NOMO-1 treated with dmso at 0.1 percent for 144 hours (cell line): ENCODE measurements around the gene PANK1.

Source experiments
- DNase-seq: peaks from one replicate; lab custom pipeline; 2025; ENCODE audit not compliant: unreplicated experiment; lab: John Stamatoyannopoulos, UW

The PANK1 gene

GRCh38 chr10:89652806-89653370, 7.8 kb upstream of the PANK1 start:
- DNase-seq, result no peak

DNA sequence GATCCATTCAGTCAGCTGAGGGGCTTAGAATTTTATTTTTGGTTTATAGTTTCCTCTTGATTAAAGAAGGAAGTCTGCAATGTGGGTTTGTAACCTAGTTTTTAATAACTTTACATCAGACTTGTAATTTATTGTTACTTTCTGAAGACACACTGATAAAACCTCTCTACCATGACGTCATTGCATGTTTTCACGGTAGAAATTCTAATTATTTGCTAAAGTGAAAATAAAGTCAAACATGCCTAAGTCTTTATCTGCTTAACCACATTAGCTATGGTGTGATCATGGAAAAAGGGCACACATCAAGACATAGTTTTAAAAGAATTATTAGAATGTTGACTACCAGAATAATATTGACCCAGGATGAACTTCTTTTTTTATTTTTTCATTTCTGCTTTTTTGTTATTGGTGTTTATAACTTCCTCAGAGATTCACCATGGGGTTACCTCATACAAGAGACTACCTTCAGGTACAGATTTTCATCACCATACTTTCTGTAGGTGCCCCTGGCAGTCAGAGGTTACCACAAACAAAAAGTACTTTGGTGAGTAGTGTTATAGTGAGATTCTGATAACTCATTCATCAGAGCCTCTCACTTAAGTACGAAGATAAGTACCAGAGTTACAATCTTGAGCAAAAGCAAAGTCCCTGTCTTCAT, 7.0 kb upstream of the PANK1 start:
- DNase-seq, result no peak

- DNase-seq, result no peak
Measured at GRCh38 chr10:89651205-89651915, 6.3 kb upstream of the PANK1 start.

- DNase-seq, result no peak
Measured at GRCh38 chr10:89649051-89649450, 4.0 kb upstream of the PANK1 start.

GRCh38 chr10:89648074-89648473, 3.0 kb upstream of the PANK1 start:
- DNase-seq, result no peak

- DNase-seq, result peak; percentile 1
Measured at GRCh38 chr10:89646889-89647657, 2.0 kb upstream of the PANK1 start.

GRCh38 chr10:89645742-89646172, 715 bp upstream of the PANK1 start:
- DNase-seq, result no peak

DNA sequence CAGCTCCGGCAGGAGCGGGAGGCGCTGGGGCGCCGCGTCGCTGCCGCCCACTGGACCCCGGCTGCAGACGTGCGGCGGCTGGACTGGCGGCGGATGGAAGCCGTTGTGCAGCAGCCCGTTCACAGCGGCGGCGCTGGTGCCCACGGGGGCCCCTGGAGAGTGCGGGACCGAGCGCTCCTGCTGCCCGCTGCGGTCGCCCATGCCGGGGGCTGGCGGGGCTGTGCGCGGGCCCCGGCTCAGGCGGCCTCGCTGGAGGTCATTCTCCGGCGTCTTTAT, 413 bp downstream of the PANK1 start:
- no peak for DNase-seq

DNA sequence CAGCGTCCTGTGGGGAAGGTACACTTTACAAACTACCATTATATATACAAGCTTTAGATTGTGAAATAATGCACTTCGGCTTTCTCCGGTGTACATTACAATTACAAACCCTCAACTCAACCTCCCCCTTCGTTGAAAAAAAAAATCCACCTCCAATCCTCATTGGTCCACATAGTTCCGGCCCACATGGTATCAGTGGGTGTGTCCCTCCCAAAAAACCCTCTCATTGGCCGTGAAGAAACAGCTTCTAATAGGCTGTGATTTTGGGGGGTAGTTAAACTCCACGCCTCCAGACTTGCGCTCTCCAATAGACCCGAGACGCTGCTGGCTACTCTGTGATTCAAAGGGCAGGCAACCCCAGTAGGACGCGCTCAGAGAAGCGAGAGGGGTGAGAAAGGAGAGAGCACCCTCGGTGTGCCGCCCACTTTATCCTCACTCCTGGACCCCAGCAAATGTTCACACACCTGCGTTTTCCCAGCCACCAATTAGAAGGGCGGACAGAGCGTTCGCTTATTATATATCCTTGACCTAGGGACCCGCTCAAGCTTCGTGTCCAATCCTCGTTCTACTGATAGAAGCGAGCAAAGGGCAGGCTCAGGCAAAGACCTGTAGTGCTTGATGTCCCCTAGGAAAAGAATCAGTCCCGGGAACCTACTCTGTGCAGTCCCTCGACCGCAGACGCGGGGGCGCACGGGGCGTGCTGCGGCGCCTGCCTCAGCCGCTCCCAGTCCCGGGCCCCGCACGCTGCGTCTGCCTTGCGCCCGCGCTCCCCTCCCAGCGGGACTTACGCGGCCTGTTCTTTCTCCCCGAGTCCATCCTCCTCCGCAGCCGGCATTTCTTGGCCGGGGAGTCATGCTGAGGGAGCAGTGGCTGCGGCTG, 991 bp downstream of the PANK1 start:
- DNase-seq, result peak; percentile 98

- peak; percentile 11 for DNase-seq
Measured at GRCh38 chr10:89643431-89643811, 1.6 kb downstream of the PANK1 start.

- DNase-seq, result no peak
Measured at GRCh38 chr10:89642193-89642592, 2.8 kb downstream of the PANK1 start.

- DNase-seq, result no peak
Measured at GRCh38 chr10:89640241-89640640, 4.8 kb downstream of the PANK1 start.

DNA sequence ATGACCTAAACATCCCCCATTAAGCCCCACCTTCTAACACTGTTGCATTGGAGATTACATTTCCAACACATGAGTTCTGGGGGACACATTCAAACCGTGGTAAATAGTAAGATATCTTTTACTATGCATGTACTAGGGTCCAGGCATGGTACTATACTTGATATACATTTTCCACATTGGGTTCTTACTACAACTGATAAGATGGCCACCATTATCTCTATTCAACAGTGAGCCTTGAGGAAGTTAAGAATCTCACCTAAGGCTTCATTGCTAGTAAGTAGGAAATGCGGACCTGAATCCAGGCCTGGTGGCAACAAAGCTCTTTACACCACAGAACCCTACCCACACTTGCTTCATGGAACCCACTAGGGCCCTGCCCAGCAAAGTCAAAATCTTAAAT, 5.7 kb downstream of the PANK1 start:
- DNase-seq, result no peak

DNA sequence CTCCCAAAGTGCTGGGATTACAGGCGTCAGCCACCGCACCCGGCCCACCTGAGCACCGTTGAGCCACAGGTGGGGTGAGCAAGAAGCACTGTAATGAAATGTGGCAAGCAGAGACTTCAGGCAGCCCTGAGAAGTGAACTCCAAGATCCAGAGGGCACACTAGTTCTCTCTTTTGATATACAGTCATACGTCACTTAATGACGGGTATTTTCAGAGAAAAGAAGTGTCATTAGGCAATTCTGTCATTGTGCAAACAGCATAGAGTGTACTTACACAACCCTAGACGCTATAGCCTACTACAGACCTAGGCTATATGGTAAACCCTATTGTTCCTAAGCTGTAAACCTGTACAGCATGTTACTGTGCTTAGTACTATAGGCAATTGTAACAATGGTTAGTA, 7.9 kb downstream of the PANK1 start:
- DNase-seq, result peak; percentile 60

DNA sequence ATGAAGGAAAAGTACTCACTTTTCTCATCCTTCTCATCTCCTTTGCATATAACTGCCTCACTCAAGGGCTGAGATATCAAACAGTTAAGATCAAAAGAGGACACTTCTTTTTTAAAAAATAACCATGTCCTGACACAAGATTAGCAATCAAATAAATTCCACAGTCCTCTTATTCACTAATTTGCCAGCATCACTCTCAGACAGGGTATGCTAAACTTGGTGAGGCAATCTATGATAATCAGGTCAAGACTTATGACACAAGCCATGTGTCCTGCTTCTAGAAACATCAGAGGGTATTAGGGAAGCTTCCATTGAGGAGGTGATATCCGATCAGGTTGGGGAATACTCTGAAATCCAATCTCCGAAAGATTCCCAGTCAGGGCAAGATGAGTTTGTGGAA, 10.4 kb downstream of the PANK1 start:
- DNase-seq, result no peak

DNA sequence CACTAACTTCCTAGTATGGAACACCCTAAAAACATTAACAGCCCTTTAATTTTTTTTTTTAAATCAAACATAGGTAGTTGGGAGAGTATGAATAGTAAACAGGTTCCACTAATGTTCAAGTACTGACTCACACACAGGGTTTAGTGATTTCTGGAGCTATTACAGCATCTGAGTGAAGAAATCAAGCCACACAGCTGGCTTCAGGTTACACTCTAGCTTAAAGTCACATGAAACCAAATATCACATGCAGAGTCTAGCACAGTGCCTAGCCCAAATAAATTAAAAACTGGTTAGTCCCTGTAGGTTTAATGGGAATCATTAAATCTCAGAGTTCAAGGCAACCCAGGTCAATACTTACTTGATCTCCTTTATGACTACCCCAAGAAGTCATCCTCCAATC, 11.6 kb downstream of the PANK1 start:
- no peak for DNase-seq

DNA sequence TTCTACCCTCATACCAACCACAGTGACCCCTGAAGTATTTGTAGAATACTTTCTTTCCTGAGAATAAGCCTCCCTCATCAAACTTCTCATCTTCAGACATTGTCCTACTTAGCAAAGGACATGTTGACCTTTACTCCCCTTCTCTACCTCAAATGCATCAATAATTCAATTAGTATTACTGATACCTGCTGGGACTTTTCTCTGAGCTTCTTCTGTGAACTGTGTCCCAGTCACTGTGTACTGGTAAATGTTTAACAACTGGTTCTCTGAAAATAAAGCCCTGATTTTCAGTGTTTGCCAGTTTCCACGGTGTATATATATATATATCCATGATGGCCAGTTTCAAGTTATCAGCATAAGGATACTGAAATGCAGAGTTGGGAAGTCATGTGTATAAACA, 12.2 kb downstream of the PANK1 start:
- no peak for DNase-seq

- no peak for DNase-seq
Measured at GRCh38 chr10:89627830-89628229, 17.2 kb downstream of the PANK1 start.

- no peak for DNase-seq
Measured at GRCh38 chr10:89625041-89625765, 19.8 kb downstream of the PANK1 start.

- no peak for DNase-seq
Measured at GRCh38 chr10:89624020-89624419, 21.0 kb downstream of the PANK1 start.
